NT2/D1 (cell line): Measurements from ENCODE around the gene PPA1.

Experiments
- DNase-seq: peaks from one replicate; pipeline ENCODE4 v3.0.0-alpha.2; 2011; ENCODE audit warnings: low read depth, low spot score
- H3K27me3 ChIP-seq: 2 replicates; pipeline ENCODE4 v1.6.0; 2011; ENCODE audit warnings: mild to moderate bottlenecking; ENCODE audit not compliant: insufficient read length, insufficient read depth
- H3K36me3 ChIP-seq: 2 replicates; pipeline ENCODE4 v1.6.1; 2011; ENCODE audit warnings: mild to moderate bottlenecking, low read length, mixed read lengths; ENCODE audit not compliant: insufficient read depth, insufficient read length
- H3K4me1 ChIP-seq: 2 replicates; pipeline ENCODE4 v1.5.1; 2011; ENCODE audit not compliant: insufficient read depth, insufficient read length
- H3K4me3 ChIP-seq: 2 replicates; pipeline ENCODE4 v1.5.1; 2011; ENCODE audit warnings: low read depth; ENCODE audit not compliant: insufficient read length
- H3K9ac ChIP-seq: 2 replicates; pipeline ENCODE4 v1.6.0; 2011; ENCODE audit warnings: low read depth; ENCODE audit not compliant: insufficient read length
- H3K9me3 ChIP-seq: 2 replicates; pipeline ENCODE4 v1.5.1; 2011; ENCODE audit warnings: mild to moderate bottlenecking, low read length; ENCODE audit not compliant: insufficient read depth
- SUZ12 ChIP-seq: IDR thresholded peaks from 2 replicates; pipeline ENCODE4 v1.6.1; 2011; ENCODE audit not compliant: insufficient read length, insufficient read depth; ENCODE audit errors: extremely low read depth
- YY1 ChIP-seq: IDR thresholded peaks from 2 replicates; pipeline ENCODE4 v1.6.1; 2011; ENCODE audit not compliant: insufficient read length, insufficient read depth
- ZNF274 ChIP-seq: IDR thresholded peaks from 2 replicates; pipeline ENCODE4 v1.6.1; 2011; ENCODE audit warnings: mild to moderate bottlenecking, low read depth, low read length

PPA1 gene

DNA sequence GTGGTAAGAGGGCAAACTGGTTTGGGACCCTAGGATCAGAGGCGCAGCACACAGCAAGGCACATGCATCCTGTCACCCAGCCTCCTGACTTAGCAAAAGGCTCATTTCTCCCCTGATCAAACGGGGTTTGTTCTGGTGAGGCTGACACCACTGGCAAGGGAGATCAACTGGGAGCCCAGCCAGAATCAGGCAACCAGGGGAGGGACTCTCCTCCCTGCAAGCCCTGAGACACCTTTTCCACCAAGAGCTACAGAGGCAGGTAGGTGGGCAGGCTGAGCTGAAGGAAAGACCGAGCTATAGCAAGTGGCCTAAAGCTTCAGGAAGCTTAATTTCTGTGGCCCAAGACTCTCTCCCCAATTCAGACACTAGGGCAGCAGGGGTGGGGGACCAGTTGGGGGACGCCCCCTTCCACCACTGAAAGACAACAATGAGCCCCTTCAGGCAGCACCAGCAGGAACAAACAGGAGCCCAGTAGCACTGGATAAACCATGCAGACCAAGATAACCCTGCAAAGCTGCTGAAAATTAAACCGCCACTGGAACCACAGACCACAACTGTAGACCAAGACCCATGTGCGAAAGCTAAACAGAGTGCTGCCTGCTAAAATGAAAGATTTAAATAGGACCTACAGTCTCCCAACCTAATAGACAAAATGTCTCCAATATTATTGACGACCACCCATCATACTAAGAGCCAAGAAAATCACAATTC lies 35.8 kb downstream of the PPA1 start:
- H3K4me3 ChIP-seq, result no peak overlapping the region
- peaks cover 30% of the 10 kb centered on the region for H3K36me3 ChIP-seq
- TF ChIP-seq YY1, result no peak
- TF ChIP-seq ZNF274, result no peak
- TF ChIP-seq SUZ12, result no peak
- no peaks in the 10 kb centered on the region for H3K27me3 ChIP-seq
- DNase-seq, result no peak
- no peaks in the 10 kb centered on the region for H3K9me3 ChIP-seq
- H3K4me1 ChIP-seq, result no peaks in the 10 kb centered on the region
- H3K9ac ChIP-seq, result no peak overlapping the region

DNA sequence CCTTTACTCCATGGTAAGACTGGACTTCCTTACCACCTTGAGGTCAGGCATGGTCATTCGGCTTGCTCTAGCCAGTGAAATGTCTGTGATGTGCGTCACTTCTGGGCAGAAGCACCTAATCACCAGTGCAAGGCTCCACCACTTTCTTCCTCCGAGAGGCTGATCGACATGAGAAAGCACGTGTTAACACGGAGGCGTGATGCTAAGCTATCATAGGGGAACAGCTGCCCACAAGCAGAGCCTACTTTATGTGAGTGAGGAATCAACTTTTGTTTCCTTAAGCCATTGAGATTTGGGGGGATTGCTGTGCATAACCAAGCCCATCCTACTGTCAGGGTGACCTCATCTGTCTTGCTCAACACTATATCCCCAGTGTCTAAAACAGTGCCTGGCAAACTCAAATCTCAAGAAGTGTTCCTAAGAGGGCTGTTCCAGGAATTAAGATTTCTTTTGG lies 39.8 kb downstream of the PPA1 start:
- Histone ChIP-seq H3K27me3 (no peaks in the 10 kb centered on the region), H3K4me3 (no peak overlapping the region), H3K9ac (no peak overlapping the region), H3K9me3 (no peaks in the 10 kb centered on the region), H3K4me1 (peaks cover 2% of the 10 kb centered on the region), H3K36me3 (peaks cover 3% of the 10 kb centered on the region)
- no peak for DNase-seq
- TF ChIP-seq SUZ12 (no peak), ZNF274 (no peak), YY1 (no peak)

GRCh38 chr10:70192326-70192968 lies 40.8 kb downstream of the PPA1 start:
- TF ChIP-seq ZNF274 (no peak), SUZ12 (no peak), YY1 (no peak)
- Histone ChIP-seq H3K4me3 (no peak overlapping the region), H3K36me3 (no peaks in the 10 kb centered on the region), H3K9me3 (no peaks in the 10 kb centered on the region), H3K4me1 (peaks cover 2% of the 10 kb centered on the region), H3K27me3 (no peaks in the 10 kb centered on the region), H3K9ac (no peak overlapping the region)
- DNase-seq, result no peak

DNA sequence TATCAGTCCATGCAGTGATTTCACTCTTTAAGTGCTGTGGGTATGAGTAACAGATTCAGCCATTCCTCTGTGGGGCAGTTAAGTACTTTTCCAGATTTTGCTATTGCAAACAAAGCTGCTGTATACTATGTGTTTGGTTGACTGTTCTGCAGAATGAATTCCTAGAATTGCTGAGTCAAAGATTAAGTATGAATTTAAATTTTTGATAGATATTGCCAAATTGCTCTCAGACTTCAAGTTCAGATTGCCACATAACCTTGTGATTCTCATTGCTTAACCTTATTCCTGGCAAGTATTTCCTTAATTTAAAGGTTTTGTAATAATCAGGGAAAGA lies 41.3 kb downstream of the PPA1 start:
- TF ChIP-seq ZNF274 (no peak), SUZ12 (no peak)
- Histone ChIP-seq H3K36me3 (no peaks in the 10 kb centered on the region), H3K9me3 (no peaks in the 10 kb centered on the region), H3K4me1 (peaks cover 2% of the 10 kb centered on the region), H3K27me3 (no peaks in the 10 kb centered on the region), H3K9ac (no peak overlapping the region), H3K4me3 (no peak overlapping the region)
- no peak for DNase-seq

DNA sequence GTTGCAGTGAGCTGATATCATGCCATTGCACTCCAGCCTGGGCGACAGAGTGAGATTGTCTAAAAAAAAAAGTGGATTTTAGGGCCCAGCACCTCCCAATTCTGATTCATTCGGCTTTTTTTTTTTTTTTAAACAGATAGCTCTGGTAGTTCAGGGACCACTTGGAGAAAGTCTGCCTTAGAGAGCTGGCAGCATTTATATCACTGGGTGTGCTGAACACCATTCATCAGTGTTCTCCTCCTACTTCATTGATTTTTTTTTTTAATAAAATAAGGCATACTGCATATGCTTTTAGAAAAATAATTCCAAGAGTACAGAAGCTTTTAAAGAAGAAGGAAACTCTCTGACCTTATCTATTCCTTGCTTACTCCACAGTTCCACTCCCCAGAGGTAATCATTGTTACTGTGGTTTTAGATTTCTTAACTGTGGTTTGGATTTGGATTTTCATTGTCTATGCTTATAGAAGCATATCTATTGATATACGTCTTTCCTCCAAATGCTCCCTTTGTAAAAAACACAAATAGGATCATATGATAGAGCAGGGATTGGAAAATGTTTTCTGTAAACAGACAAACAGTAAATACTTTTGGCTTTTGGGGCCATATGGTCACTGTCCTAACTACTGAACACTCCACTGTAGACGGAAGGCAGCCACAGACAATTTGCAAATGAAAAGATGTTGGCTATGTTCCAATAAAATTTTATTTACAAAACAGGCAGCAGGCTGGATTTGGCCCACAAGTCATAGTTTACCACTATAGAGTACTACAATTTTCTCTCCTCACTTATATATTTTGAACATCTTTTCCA lies 41.9 kb downstream of the PPA1 start:
- Histone ChIP-seq H3K4me3 (no peak overlapping the region), H3K4me1 (peaks cover 2% of the 10 kb centered on the region), H3K9ac (no peak overlapping the region), H3K36me3 (no peaks in the 10 kb centered on the region), H3K9me3 (no peaks in the 10 kb centered on the region), H3K27me3 (no peaks in the 10 kb centered on the region)
- DNase-seq, result no peak
- TF ChIP-seq SUZ12 (no peak), ZNF274 (no peak), YY1 (no peak)

GRCh38 chr10:70190581-70190980 lies 42.6 kb downstream of the PPA1 start:
- H3K4me3 ChIP-seq, result no peak overlapping the region
- H3K4me1 ChIP-seq, result peaks cover 2% of the 10 kb centered on the region
- no peak overlapping the region for H3K9ac ChIP-seq
- no peaks in the 10 kb centered on the region for H3K27me3 ChIP-seq
- H3K36me3 ChIP-seq, result no peaks in the 10 kb centered on the region
- TF ChIP-seq ZNF274 (no peak), YY1 (no peak), SUZ12 (no peak)
- DNase-seq, result no peak
- no peaks in the 10 kb centered on the region for H3K9me3 ChIP-seq

GRCh38 chr10:70190102-70190501 lies 43.1 kb downstream of the PPA1 start:
- no peak overlapping the region for H3K4me3 ChIP-seq
- H3K4me1 ChIP-seq, result peaks cover 2% of the 10 kb centered on the region
- H3K9me3 ChIP-seq, result no peaks in the 10 kb centered on the region
- H3K9ac ChIP-seq, result no peak overlapping the region
- no peak for DNase-seq
- no peaks in the 10 kb centered on the region for H3K36me3 ChIP-seq
- TF ChIP-seq SUZ12 (no peak), ZNF274 (no peak), YY1 (no peak)
- no peaks in the 10 kb centered on the region for H3K27me3 ChIP-seq
